B cell (primary cell): Measurements from ENCODE around the gene FMN1. TPM values are rescaled to one million over a fixed set of nuclear protein-coding genes. Genes with fewer than 3 reads are reported as not detected.

ENCODE experiments used
- ATAC-seq: fragments of 200-7000 bp; cut with Tn5 transposase; one replicate; pipeline ENCODE4 v1.10.0; 2021; ENCODE audit warnings: low read depth, mild to moderate bottlenecking, moderate number of reproducible peaks, moderate library complexity
- CTCF ChIA-PET: fragments of 350-600 bp; sonication (Branson Sonifier 250); formaldehyde crosslinking; loops from one replicate; lab custom pipeline; 2021; ENCODE audit warnings: antibody characterized with exemption, inconsistent platforms; lab: Charles Lee
- POLR2A ChIA-PET: fragments of 350-600 bp; sonication (Branson Sonifier 250); formaldehyde crosslinking; loops from one replicate; lab custom pipeline; 2021; ENCODE audit warnings: antibody characterized with exemption; lab: Charles Lee
- DNase-seq: peaks from one replicate; pipeline ENCODE4 v3.0.0; 2013
- H2AFZ ChIP-seq: 2 replicates; pipeline ENCODE4 v1.6.1; 2012; ENCODE audit warnings: mild to moderate bottlenecking, low read depth, low read length; ENCODE audit not compliant: insufficient read depth, poor library complexity, severe bottlenecking
- H3K27ac ChIP-seq, 2 donors: 1 replicate in 1 of 2; 2 replicates in 1 of 2; pipeline ENCODE4 v1.5.1; 2012 to 2013; ENCODE audit warnings: low read length in 2 of 2, mild to moderate bottlenecking in 2 of 2, moderate library complexity in 1 of 2
- H3K27me3 ChIP-seq, 4 experiments: fragments of 200-600 bp in 1 of 4; sonication (generic) in 1 of 4; replicated peaks in 1 of 4; 1 replicate in 2 of 4; 2 replicates in 2 of 4; pipeline versions ENCODE4 v1.6.1 to v1.7.0; 2013 to 2016; ENCODE audit warnings: low read length in 3 of 4, mild to moderate bottlenecking in 2 of 4, mixed read lengths in 1 of 4, moderate library complexity in 1 of 4; ENCODE audit not compliant: insufficient read depth in 4 of 4, control insufficient read depth in 3 of 4; ENCODE audit errors: control extremely low read depth in 1 of 4
- H3K36me3 ChIP-seq, 2 experiments: replicated peaks in 1 of 2; 1 replicate in 1 of 2; 2 replicates in 1 of 2; pipeline versions ENCODE4 v1.6.1 to v1.7.1; 2013; ENCODE audit warnings: low read length in 1 of 2; ENCODE audit not compliant: insufficient read depth in 2 of 2, control insufficient read depth in 1 of 2; ENCODE audit errors: control extremely low read depth in 1 of 2, extremely low read depth in 1 of 2
- H3K4me1 ChIP-seq, 2 donors: fragments of 200-600 bp in 1 of 2; sonication (generic) in 1 of 2; 1 replicate in 1 of 2; 2 replicates in 1 of 2; pipeline versions ENCODE4 v1.5.1 to v1.6.1; 2013 to 2017; ENCODE audit warnings: low read length in 2 of 2; ENCODE audit not compliant: control insufficient read depth in 2 of 2, insufficient read depth in 2 of 2
- H3K4me2 ChIP-seq: replicated peaks from 2 replicates; pipeline ENCODE3; 2012; ENCODE audit warnings: mild to moderate bottlenecking, low read depth, low read length; ENCODE audit not compliant: poor library complexity, severe bottlenecking
- H3K4me3 ChIP-seq, 5 experiments: fragments of 200-600 bp in 1 of 5; sonication (generic) in 1 of 5; 1 replicate in 3 of 5; 2 replicates in 2 of 5; pipeline versions ENCODE4 v1.5.1 to v1.7.0; 2011 to 2016; ENCODE audit warnings: low read length in 4 of 5, mild to moderate bottlenecking in 4 of 5, low read depth in 2 of 5, control low read depth in 1 of 5, moderate library complexity in 1 of 5; ENCODE audit not compliant: insufficient read depth in 1 of 5; ENCODE audit errors: control extremely low read depth in 1 of 5, extremely low read depth in 1 of 5
- H3K79me2 ChIP-seq: fragments of 200-600 bp; sonication (generic); one replicate; pipeline ENCODE4 v1.6.0; 2016; ENCODE audit warnings: low read length; ENCODE audit not compliant: control insufficient read depth, insufficient read depth
- H3K9ac ChIP-seq: fragments of 200-600 bp; sonication (generic); 2 replicates; pipeline ENCODE4 v1.6.1; 2017; ENCODE audit warnings: mild to moderate bottlenecking, low read length, moderate library complexity
- H3K9me3 ChIP-seq, 3 donors: one replicate each; pipeline versions ENCODE4 v1.6.1 to v1.7.1; 2013; ENCODE audit warnings: low read length in 2 of 3; ENCODE audit not compliant: control insufficient read depth in 2 of 3, insufficient read depth in 1 of 3; ENCODE audit errors: control extremely low read depth in 1 of 3
- H4K20me1 ChIP-seq: 2 replicates; pipeline ENCODE4 v1.6.0; 2012; ENCODE audit warnings: mild to moderate bottlenecking, low read length; ENCODE audit not compliant: insufficient read depth, control insufficient read depth, poor library complexity, severe bottlenecking
- H3K27ac Mint-ChIP-seq: one replicate; pipeline ENCODE4 v1.8.0; 2021; ENCODE audit warnings: mixed read lengths
- H3K27me3 Mint-ChIP-seq: one replicate; pipeline ENCODE4 v1.8.0; 2021; ENCODE audit warnings: mixed read lengths
- H3K4me1 Mint-ChIP-seq: one replicate; pipeline ENCODE4 v1.8.0; 2021; ENCODE audit warnings: mixed read lengths
- H3K4me3 Mint-ChIP-seq: one replicate; pipeline ENCODE4 v1.8.0; 2021; ENCODE audit warnings: mixed read lengths
- H3K9me3 Mint-ChIP-seq: one replicate; pipeline ENCODE4 v1.8.0; 2022; ENCODE audit warnings: mixed read lengths; ENCODE audit not compliant: insufficient read depth
- EZH2 ChIP-seq: IDR thresholded peaks from 2 replicates; pipeline ENCODE4 v1.6.1; 2012; ENCODE audit warnings: borderline replicate concordance, low read depth, mild to moderate bottlenecking, moderate library complexity, low read length; ENCODE audit not compliant: insufficient read depth, poor library complexity, severe bottlenecking
- WGBS: methylation state at CpG from one replicate; pipeline ENCODE4 v1.1.5; 2013; ENCODE audit warnings: missing lambda C conversion rate; ENCODE audit not compliant: insufficient coverage; 5-methylcytosine and 5-hydroxymethylcytosine counted together
- intact Hi-C: fragments of 100-400 bp; cut with micrococcal nuclease; formaldehyde crosslinking; loops from one replicate; pipeline ENCODE4 v1.10.0; 2022
- polyA plus RNA-seq: library from polyadenylated mRNA; depleted of rRNA; stranded (reverse); fragments of >200 nt; gene quantifications from 2 replicates; pipeline ENCODE4 v1.2.3, GENCODE V29; 2012
- total RNA-seq, 2 donors: library from RNA; stranded (reverse); fragments of 120-200 nt in 1 of 2; gene quantifications; 1 replicate in 1 of 2; 2 replicates in 1 of 2; pipeline versions ENCODE4 v1.2.3 to v1.2.4, GENCODE V29; 2013 to 2022
- TF ChIP-seq, protein P1 (sequence below): fragments of 200-600 bp; IDR thresholded peaks from one replicate; pipeline ENCODE4 v1.8.0; 2022; ENCODE audit warnings: antibody characterized with exemption, mild to moderate bottlenecking

The FMN1 gene
- total and polyA plus RNA-seq, 2 donors (not counting 1 experiment from before 2014, with no cell fraction given): 0.21 to 0.96 TPM

DNA sequence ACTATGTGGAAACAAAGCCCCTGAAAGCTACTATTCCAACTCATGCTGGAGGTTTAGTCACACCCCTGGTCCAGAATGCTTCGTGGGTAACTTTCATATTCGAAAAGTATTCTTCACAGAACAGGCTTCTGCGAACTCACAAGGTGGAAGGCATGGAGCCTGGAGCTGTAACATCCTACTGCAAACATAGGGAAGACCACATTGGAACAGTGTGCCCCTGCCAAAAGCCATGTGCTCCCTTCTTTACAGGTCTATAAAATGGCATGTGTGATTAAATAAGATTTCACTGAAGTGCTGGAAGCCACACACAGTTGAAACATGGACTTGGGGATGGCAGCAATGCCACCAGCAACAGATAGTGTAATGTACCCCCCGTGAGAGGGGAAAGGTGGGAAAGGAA, 370.8 kb downstream of the FMN1 start:
- no peaks in the 10 kb centered on the region for H4K20me1 ChIP-seq
- H3K36me3 ChIP-seq: no peaks in the 10 kb centered on the region
- H3K27ac Mint-ChIP-seq: no peak overlapping the region
- no peak overlapping the region for H3K27ac ChIP-seq
- WGBS: 80% methylated on average over 3 of the region's 4 CpGs
- ATAC-seq: no peak
- H3K9me3 Mint-ChIP-seq: no peaks in the 10 kb centered on the region
- POLR2A ChIA-PET: no interaction called here
- H3K9me3 ChIP-seq: no peaks in the 10 kb centered on the region
- H3K4me3 ChIP-seq: no peak overlapping the region
- no peaks in the 10 kb centered on the region for H3K79me2 ChIP-seq
- no peaks in the 10 kb centered on the region for H3K4me1 Mint-ChIP-seq
- peaks cover 0 to 4% (median 0%) of the 10 kb centered on the region in 4 experiments for H3K27me3 ChIP-seq
- CTCF ChIA-PET: no interaction called here
- H3K4me1 ChIP-seq: no peaks in the 10 kb centered on the region
- no peak overlapping the region for H3K4me2 ChIP-seq
- DNase-seq: no peak
- no peak overlapping the region for H2AFZ ChIP-seq
- intact Hi-C loops: no loop called here
- TF ChIP-seq, protein P1, sequence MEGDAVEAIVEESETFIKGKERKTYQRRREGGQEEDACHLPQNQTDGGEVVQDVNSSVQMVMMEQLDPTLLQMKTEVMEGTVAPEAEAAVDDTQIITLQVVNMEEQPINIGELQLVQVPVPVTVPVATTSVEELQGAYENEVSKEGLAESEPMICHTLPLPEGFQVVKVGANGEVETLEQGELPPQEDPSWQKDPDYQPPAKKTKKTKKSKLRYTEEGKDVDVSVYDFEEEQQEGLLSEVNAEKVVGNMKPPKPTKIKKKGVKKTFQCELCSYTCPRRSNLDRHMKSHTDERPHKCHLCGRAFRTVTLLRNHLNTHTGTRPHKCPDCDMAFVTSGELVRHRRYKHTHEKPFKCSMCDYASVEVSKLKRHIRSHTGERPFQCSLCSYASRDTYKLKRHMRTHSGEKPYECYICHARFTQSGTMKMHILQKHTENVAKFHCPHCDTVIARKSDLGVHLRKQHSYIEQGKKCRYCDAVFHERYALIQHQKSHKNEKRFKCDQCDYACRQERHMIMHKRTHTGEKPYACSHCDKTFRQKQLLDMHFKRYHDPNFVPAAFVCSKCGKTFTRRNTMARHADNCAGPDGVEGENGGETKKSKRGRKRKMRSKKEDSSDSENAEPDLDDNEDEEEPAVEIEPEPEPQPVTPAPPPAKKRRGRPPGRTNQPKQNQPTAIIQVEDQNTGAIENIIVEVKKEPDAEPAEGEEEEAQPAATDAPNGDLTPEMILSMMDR: no peak
- TF ChIP-seq EZH2: no peak
- H3K9ac ChIP-seq: no peak overlapping the region
- H3K4me3 Mint-ChIP-seq: no peak overlapping the region
- H3K27me3 Mint-ChIP-seq: peaks cover 21% of the 10 kb centered on the region

- H3K27me3 ChIP-seq: peaks cover 0 to 4% (median 0%) of the 10 kb centered on the region in 4 experiments
- no peaks in the 10 kb centered on the region for H3K9me3 ChIP-seq
- Mint-ChIP-seq H3K4me1 (no peaks in the 10 kb centered on the region), H3K4me3 (no peak overlapping the region), H3K27me3 (peaks cover 19% of the 10 kb centered on the region), H3K9me3 (no peaks in the 10 kb centered on the region), H3K27ac (no peak overlapping the region)
- intact Hi-C loops: no loop called here
- TF ChIP-seq, protein P1: no peak
- no peak for TF ChIP-seq EZH2
- H2AFZ ChIP-seq: no peak overlapping the region
- POLR2A ChIA-PET: no interaction called here
- no peak overlapping the region for H3K4me2 ChIP-seq
- H4K20me1 ChIP-seq: no peaks in the 10 kb centered on the region
- no peak for ATAC-seq
- H3K27ac ChIP-seq: no peak overlapping the region
- no peaks in the 10 kb centered on the region for H3K79me2 ChIP-seq
- no peak for DNase-seq
- 100% methylated on average over 1 of the region's 3 CpGs for WGBS
- CTCF ChIA-PET: interaction anchor here (0.7 kb wide), 1 partner anchor 62 kb away, joined by 5 read pairs; no protein-coding TSS in a partner anchor
- H3K4me3 ChIP-seq: no peak overlapping the region
- no peaks in the 10 kb centered on the region for H3K36me3 ChIP-seq
- H3K4me1 ChIP-seq: no peaks in the 10 kb centered on the region
- no peak overlapping the region for H3K9ac ChIP-seq
Observed at GRCh38 chr15:32822739-32823138, 371.8 kb downstream of the FMN1 start.
